GM21367 (cell line): ENCODE data around the gene UTP11.
"Not testable (repeated sequence)": the region's sequence is repeated elsewhere in the genome, so short reads cannot be mapped to it uniquely, and the experiment has no call there.

Source experiments
- ATAC-seq: cut with Tn5 transposase; IDR thresholded peaks from one replicate; pipeline ENCODE4 v1.9.1; 2021; ENCODE audit not compliant: unreplicated experiment

UTP11 gene

DNA sequence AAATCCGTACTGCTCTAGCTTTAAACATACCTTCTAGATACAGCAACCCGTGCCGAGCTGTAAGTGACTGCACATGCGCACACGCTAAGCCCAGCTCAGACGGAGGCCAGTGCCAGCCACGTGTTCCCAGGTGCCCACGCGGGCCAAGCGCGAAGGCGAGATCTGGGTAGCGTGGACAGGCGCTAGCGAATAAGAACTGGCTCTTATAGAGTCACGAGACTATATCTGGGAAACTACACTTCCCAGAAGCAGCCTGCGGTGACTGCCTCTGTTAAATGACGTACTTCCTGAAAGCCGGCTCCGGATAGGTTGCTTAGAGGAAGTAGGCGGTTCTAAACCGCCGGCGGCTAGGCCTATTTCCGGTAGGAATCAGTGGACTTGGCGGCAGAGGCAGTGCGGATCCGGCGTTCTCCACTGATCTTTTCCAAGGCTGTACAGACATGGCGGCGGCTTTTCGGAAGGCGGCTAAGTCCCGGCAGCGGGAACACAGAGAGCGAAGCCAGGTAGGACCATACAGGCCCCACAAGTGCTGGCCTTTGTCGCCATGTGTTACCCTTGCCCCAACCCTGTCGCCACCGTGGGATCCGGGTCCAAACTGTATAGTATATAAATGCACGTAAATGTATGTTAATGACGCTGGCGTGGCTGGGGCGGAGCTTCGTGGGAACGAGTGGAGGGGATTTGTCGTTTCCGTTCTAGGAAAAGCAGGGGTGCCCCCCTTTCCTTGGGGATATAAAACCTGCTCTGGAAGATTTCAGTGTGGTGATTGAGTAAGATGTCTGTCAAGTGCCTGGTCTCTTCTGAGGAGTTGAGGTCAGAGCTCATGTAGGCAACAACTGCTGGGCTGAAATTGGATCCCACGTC is at the start of gene UTP11:
TSS of gene UTP11 (plus strand) at position 372 of the 864 bp plus-strand sequence. CDS start at position 441, 69 bp downstream.
- peak; percentile 89 for ATAC-seq

DNA sequence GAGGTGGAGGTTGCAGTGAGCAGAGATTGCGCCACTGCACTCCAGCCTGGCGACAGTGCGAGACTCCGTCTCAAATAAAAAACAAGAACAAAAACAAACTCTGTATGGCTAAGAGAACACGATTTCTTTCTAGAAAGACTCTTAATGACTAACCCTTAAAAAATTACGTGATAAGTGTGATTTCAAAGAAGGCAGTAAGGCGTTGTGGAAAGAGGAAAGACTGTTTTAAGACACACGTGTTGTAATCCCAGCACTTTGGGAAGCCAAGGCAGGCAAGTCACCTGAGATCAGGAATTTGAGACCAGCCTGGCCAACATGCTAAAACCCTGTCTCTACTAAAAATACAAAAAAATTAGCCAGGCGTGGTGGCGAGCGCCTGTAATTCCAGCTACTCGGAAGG is 48.4 kb upstream of the UTP11 start:
- not testable (repeated sequence) for ATAC-seq

GRCh38 chr1:37965301-37965700 is 47.2 kb upstream of the UTP11 start:
- no peak for ATAC-seq

GRCh38 chr1:37973684-37974083 is 38.9 kb upstream of the UTP11 start:
- not testable (repeated sequence) for ATAC-seq

GRCh38 chr1:37974567-37974966 is 38.0 kb upstream of the UTP11 start:
- ATAC-seq, result no peak

- ATAC-seq, result not testable (repeated sequence)
These were observed 37.5 kb upstream of the UTP11 start for GRCh38 chr1:37975083-37975482.

DNA sequence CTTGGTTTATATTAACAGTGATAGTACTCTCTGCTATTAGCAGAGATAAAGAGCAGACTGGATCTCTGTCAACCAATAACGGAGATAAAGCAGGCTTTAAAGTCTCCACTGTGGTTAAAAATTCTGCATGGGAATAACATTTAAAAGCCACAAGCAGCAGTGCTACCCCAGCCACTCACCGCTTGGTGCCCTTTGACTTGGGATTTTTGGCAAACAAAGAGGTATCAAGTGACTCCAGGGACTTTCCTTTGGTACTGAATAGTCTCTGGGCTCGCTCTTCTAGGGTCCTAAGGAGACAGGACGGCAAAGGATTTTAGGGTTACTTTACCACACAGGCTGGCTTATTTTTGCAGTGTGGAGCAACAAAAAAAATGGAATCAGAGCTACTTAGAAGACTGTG is 34.0 kb upstream of the UTP11 start:
- no peak for ATAC-seq

DNA sequence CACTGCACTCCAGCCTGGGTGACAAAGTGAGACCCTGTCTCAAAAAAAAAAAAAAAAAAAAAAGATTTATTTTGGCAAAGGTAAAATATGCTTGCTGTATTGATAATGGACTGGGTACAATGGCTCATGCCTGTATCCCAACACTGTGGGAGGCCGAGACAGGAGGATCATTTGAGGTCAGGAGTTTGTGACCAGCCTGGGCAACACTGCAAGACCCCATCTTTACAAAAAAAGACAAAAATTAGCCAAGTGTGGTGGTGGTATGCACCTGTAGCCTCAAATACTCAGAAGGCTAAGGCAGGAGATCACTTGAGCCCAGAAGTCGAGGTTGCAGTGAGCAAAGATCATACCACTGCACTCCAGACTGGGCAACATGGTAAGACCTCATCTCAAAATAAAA is 29.0 kb upstream of the UTP11 start:
- no peak for ATAC-seq

DNA sequence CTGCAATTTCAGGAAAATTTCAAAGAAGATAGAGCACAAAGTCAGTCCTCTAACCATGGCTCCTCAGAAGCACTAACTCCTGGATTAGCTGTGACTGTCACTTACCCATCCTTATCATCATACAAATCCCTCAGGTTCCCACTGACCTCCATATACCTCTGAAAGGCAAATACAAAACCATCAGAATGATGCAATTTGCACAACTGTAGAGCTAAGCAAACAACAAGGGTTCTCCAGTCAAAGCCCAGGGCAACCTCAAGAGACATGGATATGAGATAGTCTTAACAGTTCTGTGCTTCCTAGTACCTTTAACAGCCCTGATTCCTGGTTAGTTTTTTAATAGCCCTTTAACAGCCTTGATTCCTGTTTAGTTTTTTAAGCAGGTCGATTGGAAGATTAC is 24.9 kb upstream of the UTP11 start:
- no peak for ATAC-seq

DNA sequence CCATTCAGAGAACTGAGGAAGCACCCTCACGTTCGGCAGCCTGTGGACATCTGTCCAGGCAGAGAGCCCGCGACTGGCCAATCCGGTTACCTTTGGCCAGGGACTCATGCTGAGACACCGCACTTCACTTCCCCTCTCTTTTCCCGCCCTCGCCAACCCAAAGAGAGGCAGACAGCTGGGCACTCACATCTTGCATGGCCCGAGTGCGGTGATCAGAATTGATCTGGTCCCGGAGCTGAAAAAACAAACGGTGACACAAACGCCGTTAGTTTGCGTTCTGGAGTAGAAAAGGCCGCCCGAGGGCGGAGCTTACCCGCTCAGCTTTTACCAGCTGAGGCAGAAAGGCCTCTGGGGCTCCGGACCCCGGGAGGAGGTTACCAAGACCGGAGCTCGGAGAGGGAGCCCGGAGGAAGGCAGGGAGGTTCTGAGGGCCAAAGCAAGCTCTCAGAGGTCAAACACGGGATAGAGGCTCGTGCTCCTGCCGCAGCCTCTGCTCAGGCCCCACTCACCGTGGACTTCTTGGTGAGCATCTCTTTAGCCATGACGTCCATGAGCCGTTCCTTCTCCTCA is 23.1 kb upstream of the UTP11 start:
- ATAC-seq, result peak; percentile 37

DNA sequence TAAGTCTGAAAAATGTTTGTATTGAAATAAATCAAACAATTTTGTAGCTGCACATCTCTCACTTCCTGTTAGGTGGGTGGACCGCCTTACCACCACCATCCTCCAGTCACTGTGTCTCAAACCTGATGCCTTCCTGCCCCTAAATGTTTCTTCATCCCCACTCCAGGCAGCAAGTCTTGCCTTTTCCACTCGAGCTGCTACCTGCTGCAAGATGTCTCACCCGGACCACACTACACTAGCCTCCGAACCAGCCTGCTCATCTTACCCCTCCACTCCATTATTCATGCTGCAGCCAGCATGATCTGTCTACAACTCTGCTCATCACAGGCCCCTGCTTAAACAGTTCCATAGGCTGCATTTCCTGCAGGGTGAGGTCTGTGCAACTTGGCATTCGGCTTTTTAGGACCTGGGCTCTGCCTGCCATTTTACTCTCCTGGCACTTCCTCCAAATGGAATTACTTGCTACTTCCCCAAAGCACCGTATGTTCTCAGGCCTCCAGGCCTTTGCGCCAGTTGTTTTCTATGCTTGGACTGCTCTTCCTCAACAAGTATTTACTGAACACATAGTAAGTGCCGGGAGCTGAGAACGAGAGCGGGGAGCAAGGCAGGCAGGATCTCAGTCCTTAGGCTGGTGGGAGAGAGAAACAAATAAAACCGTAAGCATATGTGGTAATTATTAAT is 17.5 kb upstream of the UTP11 start:
- no peak for ATAC-seq

DNA sequence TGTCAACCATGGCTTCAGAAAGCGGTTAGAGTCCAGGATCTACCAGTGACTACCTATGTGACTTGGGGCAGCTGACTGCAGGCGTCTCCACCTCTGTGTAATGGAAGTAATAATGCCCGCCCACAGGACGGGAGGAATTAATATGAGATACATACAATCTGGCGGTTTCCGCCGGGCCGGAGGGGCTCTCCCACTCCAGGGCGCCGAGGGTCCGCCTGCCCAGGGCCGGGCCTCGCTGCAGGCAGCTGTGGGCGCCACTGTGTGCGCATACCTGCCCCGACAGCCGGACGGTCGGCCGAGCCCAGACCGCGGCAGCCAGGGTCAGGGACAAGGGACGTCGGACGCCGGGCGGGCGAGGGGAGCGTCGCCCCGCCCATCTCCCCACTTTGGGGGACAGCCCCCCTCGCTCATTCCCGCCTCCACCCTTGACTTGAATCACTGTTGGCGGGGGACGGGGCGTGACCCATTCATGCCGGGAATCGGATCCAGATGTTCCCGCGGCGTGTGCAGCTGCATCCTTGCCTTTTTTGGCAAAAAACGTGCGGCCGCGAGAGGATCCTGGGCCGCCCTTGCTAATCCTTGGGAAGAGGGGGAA is 16.7 kb upstream of the UTP11 start:
- no peak for ATAC-seq

DNA sequence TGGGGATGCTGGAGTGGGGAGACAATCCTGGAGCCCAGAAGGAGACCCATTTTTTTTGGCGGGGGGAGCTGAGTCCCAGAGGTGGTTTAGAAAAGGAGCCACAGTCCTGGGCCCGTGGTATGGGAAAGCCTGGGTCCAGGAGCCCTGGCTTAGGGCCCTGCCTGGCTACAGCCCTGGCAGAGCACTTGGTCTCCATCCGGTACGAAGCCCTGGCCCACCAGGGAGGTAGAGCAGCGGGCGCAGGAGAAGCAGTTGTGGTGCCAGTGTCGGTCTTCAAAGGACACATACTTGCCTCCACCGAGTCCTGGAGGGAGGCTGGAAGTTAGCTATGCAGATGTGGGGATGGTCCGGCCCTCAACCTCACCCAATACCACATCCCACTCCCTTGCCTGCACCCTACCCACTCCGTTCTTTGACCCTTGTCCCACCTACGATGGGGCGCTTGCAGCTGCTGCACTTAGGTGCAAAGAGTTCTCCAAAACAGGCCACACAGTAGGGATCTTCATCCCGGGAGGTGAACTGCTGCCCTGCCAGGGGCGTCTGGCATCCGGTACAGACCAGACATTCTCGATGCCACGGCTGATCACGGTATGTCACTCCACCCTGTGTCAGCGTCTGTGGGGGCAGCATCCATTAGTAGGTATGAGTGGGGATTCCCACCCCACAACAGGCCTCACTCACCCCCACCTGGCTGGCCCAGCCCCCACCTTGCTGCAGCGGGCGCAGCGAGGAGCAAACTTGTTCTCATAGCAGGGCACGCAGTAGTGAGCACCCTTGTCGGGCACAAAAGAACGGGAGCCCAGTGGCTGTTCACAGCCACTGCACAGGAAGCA is 15.1 kb upstream of the UTP11 start:
- no peak for ATAC-seq

- no peak for ATAC-seq
These were observed 14.3 kb upstream of the UTP11 start for GRCh38 chr1:37998089-37998808.

DNA sequence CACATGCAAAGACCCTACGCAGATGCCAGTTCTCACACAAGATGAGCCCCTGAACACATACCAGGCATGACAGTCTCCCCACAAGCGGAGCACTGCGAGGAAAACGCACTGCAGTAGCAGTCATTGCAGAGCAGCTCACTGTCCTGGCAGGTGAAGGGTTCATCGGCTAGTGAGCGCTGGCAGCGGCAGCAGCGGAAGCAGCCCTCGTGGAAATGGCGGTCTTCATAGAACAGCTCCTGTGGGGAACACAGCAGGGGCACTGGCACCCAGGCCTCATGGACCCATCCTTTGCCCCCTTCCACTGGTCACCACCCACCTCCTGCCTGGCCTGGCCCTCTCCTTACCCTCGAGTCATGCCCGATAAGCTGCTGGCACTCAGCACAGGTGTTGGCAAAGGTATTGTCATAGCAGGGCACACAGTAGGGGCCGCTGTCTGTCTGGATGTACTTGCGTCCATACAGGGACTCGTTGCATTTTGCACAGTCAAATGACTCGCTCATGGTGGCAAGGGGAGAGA is 13.6 kb upstream of the UTP11 start:
- ATAC-seq, result no peak

DNA sequence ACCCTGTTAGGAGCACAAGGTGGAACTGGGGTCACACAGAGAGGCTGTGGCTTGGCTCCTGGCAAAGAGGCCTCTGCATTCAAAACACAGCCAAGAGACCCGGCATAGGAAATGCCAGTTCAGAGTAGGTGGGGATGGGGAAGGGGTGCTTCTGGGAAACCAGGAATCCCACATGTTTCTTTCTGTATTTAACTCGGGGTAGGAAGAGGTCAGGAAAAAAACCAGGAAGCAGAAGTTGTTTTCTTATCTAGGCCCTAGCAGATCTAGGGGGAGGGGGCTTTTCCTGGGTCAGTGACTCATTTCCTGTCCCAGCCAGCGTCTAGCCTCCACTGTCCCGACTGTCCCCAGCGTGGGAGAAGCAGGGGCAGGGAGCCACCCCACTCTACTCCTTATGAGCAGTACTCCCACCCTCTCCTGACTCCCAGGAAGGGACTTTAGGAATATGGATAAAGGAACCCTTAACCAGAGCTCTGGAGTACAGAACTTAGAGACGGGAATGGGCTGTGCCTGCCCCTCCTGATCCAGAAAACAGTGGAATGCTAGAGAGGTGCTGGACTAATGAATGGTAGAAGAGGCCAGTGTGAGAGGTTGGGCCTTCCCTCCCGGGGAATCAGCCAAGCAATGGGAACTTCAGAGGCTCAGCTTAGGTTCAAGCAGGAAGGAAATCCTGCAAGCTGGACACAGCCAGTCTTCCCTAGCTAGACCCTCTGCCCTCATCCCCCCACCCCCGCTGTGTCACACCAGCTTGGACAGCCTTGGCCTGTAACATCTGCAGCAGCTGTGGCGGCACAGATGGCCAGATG is 12.9 kb upstream of the UTP11 start:
- ATAC-seq, result no peak

DNA sequence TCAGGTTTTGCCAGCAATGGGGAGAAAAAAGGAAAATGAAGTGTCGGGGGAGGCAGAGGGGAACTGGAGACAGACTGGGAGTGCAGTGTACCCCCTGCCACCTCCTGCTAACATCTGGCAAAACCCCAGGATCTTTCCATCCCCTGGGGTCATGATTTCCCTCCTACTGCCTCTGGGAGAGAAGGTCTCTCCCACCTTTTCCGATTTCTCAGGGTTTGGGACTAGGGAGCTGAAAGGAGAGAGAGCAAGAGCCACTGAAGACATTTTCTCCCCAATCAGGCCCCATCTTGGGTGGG is 12.4 kb upstream of the UTP11 start:
- ATAC-seq, result no peak

DNA sequence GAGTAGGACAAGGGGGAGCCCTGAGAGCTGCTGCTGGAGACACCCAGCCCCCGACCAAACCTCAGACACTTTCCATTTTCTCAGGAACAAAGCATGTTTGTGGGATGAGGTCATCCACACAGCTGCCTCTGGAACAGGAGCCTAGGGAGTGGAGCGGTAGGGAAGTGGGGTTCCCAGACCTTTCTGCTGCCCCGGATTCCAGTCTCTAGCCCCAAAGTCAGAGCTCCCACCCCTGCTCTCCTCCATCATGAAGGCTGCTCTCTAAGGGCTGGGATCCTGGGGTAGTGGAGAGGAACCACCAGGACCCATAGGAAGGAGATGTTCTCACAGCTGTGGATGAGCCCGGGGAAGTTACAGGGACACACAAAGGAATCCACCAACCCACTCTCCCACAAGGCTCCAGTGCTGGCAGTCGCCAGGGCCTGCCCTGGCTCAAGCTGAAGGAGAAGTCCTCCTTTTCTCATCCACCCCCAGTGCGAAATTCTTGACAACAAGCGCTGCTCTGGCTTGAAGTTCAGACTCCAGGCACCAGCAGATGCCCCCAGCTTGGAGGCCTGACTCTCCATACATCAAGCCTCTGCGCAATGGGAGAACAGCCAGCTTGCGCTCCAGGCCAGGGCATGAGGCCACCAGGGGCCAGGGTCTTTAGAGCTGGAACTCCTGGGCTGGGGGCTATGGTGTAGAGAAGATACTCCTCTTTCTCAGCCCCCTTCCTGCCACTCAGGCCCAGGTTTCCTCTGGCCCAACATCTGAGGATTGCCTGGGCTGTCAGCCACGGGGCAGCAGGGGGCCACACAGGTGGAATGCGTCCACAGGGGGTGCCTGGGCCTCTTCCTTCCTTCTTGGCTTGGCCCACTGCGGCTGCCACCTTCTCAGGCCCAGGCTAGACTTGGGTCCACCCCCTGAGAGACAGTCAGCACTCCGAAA is 11.7 kb upstream of the UTP11 start:
- ATAC-seq, result no peak
